Measurements from ENCODE around the gene PRSS56.

Gene PRSS56

GRCh38 chr2:232485757-232486557 is 34.2 kb upstream of the PRSS56 start:
- Histone ChIP-seq H3K4me1 (ENCODE audit: control insufficient read depth in 1 of 2, insufficient read depth in 1 of 2, low read depth in 1 of 2, low read length in 1 of 2) (peaks cover 0 to 4% of the 10 kb centered on the region in 2 experiments), H3K36me3 (no peaks in the 10 kb centered on the region), H3K27me3 (peaks cover 78% of the 10 kb centered on the region), H3K9me3 (no peaks in the 10 kb centered on the region), H3K4me3 (ENCODE audit: low read depth in 1 of 2, low read length in 1 of 2) (no peak overlapping the region), H3K27ac (no peak overlapping the region)
- TF ChIP-seq, protein P1, sequence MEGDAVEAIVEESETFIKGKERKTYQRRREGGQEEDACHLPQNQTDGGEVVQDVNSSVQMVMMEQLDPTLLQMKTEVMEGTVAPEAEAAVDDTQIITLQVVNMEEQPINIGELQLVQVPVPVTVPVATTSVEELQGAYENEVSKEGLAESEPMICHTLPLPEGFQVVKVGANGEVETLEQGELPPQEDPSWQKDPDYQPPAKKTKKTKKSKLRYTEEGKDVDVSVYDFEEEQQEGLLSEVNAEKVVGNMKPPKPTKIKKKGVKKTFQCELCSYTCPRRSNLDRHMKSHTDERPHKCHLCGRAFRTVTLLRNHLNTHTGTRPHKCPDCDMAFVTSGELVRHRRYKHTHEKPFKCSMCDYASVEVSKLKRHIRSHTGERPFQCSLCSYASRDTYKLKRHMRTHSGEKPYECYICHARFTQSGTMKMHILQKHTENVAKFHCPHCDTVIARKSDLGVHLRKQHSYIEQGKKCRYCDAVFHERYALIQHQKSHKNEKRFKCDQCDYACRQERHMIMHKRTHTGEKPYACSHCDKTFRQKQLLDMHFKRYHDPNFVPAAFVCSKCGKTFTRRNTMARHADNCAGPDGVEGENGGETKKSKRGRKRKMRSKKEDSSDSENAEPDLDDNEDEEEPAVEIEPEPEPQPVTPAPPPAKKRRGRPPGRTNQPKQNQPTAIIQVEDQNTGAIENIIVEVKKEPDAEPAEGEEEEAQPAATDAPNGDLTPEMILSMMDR (IDR thresholded peaks at IDR 0.05) = no peak

GRCh38 chr2:232486558-232487384 is 33.4 kb upstream of the PRSS56 start:
- H3K27ac ChIP-seq = no peak overlapping the region

GRCh38 chr2:232487385-232488096 is 32.6 kb upstream of the PRSS56 start, which contains the start of gene ECEL1:
ECEL1 (minus strand) TSS chr2:232487834; CDS start chr2:232486653, 1,181 bp downstream.
- TF ChIP-seq, protein P1 (IDR thresholded peaks at IDR 0.05) = no peak
- Histone ChIP-seq H3K27ac (no peak within 1 kb of the TSS), H3K4me1 (ENCODE audit: control insufficient read depth in 1 of 2, insufficient read depth in 1 of 2, low read depth in 1 of 2, low read length in 1 of 2) (peaks cover 0 to 4% of the 10 kb centered on the region in 2 experiments), H3K36me3 (no peaks in the 10 kb centered on the region), H3K27me3 (peaks cover 78% of the 10 kb centered on the region), H3K4me3 (ENCODE audit: low read depth in 1 of 2, low read length in 1 of 2) (no peak within 1 kb of the TSS), H3K9me3 (no peaks in the 10 kb centered on the region)

More at GRCh38 chr2:232486558-232487384, 33.4 kb upstream of the PRSS56 start:
- H3K9me3 ChIP-seq = no peaks in the 10 kb centered on the region
- peaks cover 78% of the 10 kb centered on the region for H3K27me3 ChIP-seq
- H3K4me3 ChIP-seq (ENCODE audit: low read depth in 1 of 2, low read length in 1 of 2) = no peak overlapping the region
- no peaks in the 10 kb centered on the region for H3K36me3 ChIP-seq
- peaks cover 0 to 4% of the 10 kb centered on the region in 2 experiments for H3K4me1 ChIP-seq (ENCODE audit: control insufficient read depth in 1 of 2, insufficient read depth in 1 of 2, low read depth in 1 of 2, low read length in 1 of 2)
- TF ChIP-seq, protein P1 (IDR thresholded peaks at IDR 0.05) = no peak

DNA sequence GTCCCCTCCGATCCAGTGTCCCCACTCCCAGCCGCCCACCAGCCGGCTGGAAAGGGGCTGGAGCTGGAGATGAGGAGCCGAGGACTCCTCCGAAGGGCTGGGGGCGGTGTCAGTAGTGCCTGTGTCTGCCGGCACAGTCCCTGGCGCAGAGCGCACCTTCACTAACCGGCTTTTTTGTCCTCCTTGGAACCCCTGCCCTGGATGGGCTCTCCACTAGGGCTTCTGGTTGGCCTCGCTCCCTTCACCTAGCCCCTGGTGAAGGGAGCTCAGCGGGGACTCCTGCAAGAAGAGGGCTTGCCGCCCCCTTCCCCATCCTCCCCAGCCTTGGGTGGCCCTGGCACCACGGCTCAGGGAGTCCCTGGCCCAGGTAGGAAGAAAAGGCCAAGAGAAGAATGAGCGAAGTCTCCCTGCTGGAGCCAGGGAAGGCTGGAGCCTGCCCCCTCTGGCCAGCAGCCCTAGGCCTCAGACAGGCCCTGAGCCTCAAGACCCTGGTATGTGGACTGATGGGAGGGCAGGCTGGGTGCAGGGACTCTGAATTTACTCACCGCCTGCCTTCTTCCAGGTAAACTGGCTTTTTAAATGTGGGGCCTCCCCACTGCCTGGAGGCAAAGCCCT is 32.0 kb upstream of the PRSS56 start:
- Histone ChIP-seq H3K9me3 (no peaks in the 10 kb centered on the region), H3K27ac (no peak overlapping the region), H3K4me1 (ENCODE audit: control insufficient read depth in 1 of 2, insufficient read depth in 1 of 2, low read depth in 1 of 2, low read length in 1 of 2) (peaks cover 0 to 4% of the 10 kb centered on the region in 2 experiments), H3K4me3 (ENCODE audit: low read depth in 1 of 2, low read length in 1 of 2) (no peak overlapping the region), H3K27me3 (peaks cover 72% of the 10 kb centered on the region), H3K36me3 (no peaks in the 10 kb centered on the region)
- TF ChIP-seq, protein P1 (IDR thresholded peaks at IDR 0.05) = no peak
